Measurements from ENCODE around the gene CPS1.

Gene CPS1

DNA sequence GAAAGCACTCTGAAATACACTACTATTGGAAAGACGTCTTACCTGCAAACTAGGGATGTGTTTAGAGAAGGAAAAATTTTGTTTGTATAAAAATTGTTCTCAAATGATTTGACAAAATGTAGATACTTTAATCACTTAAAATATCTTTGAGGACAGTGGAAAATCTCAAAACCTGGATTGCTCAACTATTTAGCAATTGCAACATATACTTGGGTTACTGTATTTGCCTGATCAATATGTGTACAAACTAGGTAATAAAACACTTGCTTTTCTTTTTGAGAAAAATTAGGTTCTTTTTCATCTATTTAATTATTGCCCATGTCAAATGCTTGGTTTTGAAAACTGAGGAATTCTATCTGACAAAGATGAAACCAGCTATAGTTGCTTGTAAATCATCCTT, 60.9 kb downstream of the CPS1 start:
- no peak for DNase-seq

GRCh38 chr2:210617732-210618330, 61.4 kb downstream of the CPS1 start:
- DNase-seq, result peak in 1 of 6 experiments; percentile 2

GRCh38 chr2:210620456-210620855, 64.1 kb downstream of the CPS1 start:
- no peak for DNase-seq

GRCh38 chr2:210623506-210623905, 67.1 kb downstream of the CPS1 start:
- no peak for DNase-seq

GRCh38 chr2:210626849-210627248, 70.5 kb downstream of the CPS1 start:
- DNase-seq, result no peak

- no peak for DNase-seq
These were observed 74.6 kb downstream of the CPS1 start for GRCh38 chr2:210630873-210631560.

DNA sequence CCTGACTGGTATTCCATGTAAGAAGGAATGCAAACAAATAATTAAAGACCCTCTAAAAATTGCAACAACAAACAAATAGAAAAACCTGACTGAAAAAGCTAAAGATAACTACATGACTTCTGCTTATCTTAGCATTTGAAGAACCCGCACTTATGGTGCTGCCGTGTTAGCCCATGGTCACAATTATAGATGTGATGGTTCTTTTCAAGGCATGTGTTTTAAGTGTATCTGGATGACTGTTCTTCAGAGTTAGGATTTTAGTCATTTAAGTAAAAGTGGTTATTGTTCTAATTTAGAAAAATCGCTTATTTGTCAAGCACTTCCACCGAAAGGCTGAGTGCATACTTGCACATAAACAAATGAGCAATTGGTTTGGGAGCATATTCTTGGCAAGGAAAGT, 77.3 kb downstream of the CPS1 start:
- DNase-seq, result no peak

DNA sequence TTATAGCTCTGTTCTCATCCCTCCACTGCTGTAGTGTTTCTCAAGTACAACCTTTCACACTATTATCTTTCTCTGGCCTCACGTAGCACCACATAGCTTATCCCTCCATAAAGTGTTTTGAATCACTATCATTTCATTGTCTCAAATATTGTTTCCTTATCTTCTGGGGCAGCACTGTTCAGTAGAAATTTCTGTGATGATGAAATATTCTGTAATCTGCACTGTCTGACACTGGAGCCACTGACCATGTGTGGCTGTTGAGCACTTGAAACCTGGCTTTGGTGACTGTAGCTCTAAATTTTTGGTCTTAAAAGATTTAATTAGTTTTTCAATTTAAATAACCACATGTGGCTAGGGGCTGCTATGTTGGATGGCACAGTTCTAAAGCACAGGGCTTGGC, 78.9 kb downstream of the CPS1 start:
- DNase-seq, result no peak

DNA sequence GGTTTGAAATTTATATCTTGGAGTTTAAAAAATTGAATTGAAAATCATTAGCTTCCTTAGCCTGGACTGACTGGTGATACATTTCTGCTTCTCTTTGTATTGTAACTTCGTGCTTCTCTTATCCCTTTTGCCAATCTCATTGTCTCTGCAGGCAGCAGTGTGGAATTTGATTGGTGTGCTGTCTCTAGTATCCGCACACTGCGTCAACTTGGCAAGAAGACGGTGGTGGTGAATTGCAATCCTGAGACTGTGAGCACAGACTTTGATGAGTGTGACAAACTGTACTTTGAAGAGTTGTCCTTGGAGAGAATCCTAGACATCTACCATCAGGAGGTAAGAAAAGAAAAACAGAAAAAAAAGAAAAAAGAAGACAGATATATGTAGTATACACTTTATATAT, 85.9 kb downstream of the CPS1 start:
- DNase-seq, result no peak

- no peak for DNase-seq
These were observed 90.8 kb downstream of the CPS1 start for GRCh38 chr2:210647151-210647550.

DNA sequence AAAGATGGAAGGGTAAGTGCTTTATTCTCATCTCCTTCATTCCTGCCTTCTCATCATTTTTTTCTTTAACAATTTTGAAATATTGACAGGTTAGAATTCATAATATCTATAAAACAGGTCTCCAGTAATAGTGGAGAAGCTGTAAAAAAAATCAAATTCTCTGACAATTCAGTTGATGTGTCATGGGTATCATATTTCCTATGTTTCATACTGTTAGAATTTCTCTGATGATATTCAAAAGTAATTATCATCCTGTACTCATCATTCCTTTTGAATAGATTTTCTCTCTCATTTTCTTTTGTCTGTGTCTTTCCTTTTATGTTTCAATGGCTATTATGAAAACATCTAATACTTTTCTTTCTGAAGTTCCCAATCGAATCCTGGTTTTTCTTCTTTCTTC, 97.7 kb downstream of the CPS1 start:
- DNase-seq, result no peak

GRCh38 chr2:210655229-210655975, 99.0 kb downstream of the CPS1 start:
- DNase-seq, result no peak

- no peak for DNase-seq
These were observed 101.5 kb downstream of the CPS1 start for GRCh38 chr2:210657874-210658273.

DNA sequence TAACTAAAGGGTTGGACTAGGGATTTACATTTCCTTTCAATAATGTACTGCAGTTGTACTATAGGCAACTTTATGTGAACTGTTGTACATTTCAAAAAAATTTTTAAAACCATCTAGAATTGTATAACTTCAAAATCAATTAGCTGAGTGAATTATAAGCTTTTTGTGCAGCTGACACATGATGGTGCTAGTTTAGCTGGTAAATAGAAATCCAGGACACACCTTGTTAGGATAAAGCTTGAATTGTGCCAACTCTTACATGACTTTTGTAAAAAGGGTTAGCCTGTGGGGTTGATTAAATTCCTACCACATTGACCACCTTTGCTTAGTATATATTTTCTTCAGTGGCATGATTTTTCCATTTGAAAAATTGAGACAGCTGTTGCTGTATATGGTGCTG, 104.4 kb downstream of the CPS1 start:
- DNase-seq, result no peak

DNA sequence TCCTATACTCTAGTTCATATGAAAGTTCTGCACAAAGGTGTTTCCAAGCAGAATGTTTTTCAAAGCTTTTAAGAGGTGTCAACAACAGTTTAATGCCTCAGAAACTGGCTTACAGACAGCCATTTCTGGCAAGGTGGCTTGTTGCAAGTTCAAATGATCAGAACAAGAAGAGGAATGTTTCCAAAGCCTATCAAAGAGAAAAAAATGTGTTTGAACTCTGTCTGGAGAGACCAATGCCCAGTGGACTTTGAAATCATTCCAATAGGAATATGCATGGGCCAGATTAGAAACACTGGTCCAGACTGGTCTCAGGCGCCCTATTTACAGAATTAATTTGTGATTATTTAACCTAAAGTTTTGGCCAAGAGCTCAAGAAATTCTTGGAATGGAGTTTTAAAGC, 106.2 kb downstream of the CPS1 start:
- no peak for DNase-seq

GRCh38 chr2:210663631-210664089, 107.3 kb downstream of the CPS1 start:
- DNase-seq, result no peak

DNA sequence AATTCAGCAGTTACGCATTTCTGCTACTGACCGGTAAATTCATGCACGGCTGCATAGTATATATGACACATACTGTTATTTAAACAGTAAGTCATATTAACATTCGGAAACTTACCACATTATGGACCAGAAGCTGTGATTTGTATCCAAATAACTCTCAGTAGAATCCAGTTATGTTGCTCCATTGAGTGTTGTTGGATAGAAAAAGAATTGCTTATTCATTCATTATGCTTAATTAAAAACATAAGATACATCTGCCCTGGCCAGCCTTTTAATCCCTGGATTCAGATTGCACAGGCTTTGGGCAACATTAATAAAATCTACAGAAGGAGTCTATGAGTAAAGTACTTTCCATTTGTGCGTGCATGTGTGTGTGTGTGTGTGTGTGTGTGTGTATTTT, 111.3 kb downstream of the CPS1 start:
- no peak for DNase-seq

DNA sequence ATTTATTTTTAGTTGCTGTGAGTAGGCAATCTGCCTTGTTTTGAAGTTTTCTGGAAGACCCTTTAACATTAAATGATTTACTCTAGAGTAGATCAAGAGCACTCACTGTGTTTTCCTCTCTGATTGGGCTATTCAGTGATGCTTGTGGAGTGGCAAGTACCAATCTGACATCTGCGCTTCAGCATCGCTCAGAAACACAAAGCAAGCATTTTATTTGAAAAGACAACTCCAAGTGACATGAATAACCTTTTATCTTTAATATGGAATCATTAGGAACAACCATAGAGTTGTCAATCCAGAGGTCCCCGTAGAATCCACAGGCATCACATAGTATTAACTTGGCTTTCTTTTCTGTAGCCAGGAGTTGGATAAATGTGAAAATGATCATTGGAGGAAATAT, 114.7 kb downstream of the CPS1 start:
- DNase-seq, result no peak

GRCh38 chr2:210673117-210673516, 116.7 kb downstream of the CPS1 start:
- no peak for DNase-seq

- no peak for DNase-seq
These were observed 119.7 kb downstream of the CPS1 start for GRCh38 chr2:210676067-210676466.

DNA sequence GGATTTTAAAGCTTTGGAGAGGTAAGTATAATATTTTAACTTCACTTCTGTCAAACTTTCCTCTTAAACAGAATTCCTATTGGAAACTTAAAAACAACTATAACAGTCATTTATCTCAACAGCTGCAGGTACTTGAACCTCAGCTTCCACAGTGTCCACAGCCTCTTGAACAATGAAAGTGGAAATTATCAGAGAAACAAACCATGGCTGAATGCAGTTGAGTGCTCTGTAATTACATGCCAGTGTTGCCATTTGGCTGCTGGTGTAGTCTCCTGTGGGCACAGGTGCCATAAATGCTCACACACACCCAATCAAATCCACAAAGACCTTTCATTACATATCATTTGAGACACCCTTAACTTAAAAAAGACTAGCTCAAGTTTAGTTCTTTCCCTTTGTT, 125.1 kb downstream of the CPS1 start:
- no peak for DNase-seq

DNA sequence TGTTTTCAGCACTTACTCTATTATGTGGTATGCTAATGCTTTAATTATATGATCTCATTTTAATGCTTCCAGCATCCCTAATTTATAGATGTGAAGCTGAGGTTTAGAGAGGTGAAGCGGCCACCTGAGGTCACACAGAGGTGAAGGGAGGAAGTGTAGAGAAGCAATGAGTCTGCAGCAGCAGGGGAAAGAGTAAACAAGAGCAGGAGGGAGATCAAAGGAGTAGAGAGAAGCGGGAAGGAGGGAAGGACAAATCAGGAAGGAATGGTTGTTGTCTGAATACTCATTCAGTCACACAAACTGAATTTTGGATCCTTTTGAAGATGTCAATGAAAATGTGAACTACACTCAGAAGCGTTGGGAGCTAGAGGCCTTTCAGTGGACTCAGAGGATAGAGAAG, 130.0 kb downstream of the CPS1 start:
- no peak for DNase-seq

GRCh38 chr2:210687786-210688470, 131.5 kb downstream of the CPS1 start:
- no peak for DNase-seq

DNA sequence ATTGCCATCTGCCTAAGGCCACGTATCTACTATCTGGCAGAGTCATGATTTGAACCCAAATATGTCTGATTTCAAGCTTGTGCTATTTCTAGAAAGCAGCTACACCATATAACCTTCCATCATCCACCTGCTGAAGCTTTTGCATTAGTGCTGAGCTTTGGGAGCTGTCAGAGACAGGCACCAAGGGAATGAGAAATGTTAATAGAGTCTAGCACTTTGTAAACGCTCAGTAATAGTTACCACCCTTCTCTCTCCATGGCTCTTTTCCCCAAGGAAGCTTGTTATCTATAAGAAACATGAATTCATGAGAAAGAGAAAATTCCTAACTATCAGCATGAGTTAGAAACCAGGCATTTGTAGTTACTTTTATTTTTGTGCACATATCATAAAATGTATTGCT, 151.5 kb downstream of the CPS1 start:
- DNase-seq, result no peak

Data from stimulated activated naive CD4-positive, alpha-beta T cell (primary cell).